Dermis blood vessel endothelial cell (primary cell): Measurements from ENCODE around the gene MRPS27. TPM values are rescaled to one million over a fixed set of nuclear protein-coding genes. Genes with fewer than 3 reads are reported as not detected.

Experiments
- total RNA-seq: library from RNA; depleted of rRNA; stranded (reverse); fragments of >200 nt; gene quantifications from 2 replicates; pipeline ENCODE4 v1.2.3, GENCODE V29; 2014

MRPS27 gene
- total RNA-seq, 1 donor from 2014 or later: 75.6 TPM

Other genes starting within 250 kb of the MRPS27 start
- gene MAP1B, start 212.8 kb downstream of the MRPS27 start, total RNA-seq: 134 and 182 TPM in 2 replicates
- 3.9 and 6.0 TPM in 2 replicates for gene PTCD2, start 133 bp upstream of the MRPS27 start, total RNA-seq
- 13.3 and 17.0 TPM in 2 replicates for gene ZNF366, start 187.2 kb upstream of the MRPS27 start, total RNA-seq